GM13977 (cell line): ENCODE measurements around the gene PRDM5.

Experiments
- DNase-seq: peaks from one replicate; pipeline ENCODE4 v3.0.0; 2012; ENCODE audit warnings: low spot score
- in situ Hi-C: fragments of 300-500 bp; cut with MboI; formaldehyde crosslinking; loops from one replicate; pipeline ENCODE4 v1.12.0; 2022; ENCODE audit warnings: low sequenced_read_pairs, low pct_unique_long_range_greater_than_20kb, mixed read lengths, inconsistent platforms; ENCODE audit not compliant: unreplicated experiment
- TF ChIP-seq, protein P1 (sequence below): IDR thresholded peaks from 2 replicates; pipeline ENCODE4 v1.5.1; 2012; ENCODE audit warnings: mild to moderate bottlenecking, control low read depth; ENCODE audit not compliant: insufficient read depth; ENCODE audit errors: extremely low read depth, missing control alignments

Gene PRDM5

DNA sequence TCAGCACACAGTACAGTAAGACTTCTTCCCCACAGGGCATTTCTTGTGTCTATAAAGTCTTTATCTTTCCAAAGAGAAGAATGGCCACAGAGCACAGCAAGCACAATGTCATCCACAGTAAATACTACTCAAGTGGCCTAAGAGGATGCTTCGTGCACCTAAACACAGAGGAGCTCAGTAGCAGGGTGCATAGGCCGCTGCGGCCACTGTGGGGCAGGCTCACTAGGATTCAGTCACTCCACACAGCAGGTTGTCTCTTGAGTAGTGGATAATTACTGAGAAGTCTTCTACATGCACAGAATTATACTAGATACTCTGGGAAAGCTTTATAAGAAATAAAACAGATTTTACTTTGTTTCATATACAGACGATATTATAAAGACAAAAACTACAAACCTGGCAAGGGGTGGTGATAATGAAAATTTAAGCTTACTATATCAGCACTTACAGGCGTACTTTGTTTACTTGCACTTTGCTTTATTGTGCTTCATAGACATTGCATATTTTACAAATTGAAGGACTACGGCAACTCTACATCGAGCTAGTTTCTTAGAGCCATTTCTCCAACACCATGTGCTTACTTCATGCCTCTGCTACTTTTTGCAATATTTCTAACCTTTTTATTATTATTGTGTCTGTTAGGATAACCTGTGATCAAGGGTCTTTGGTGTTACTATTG, 78.5 kb downstream of the PRDM5 start:
- TF ChIP-seq, protein P1, sequence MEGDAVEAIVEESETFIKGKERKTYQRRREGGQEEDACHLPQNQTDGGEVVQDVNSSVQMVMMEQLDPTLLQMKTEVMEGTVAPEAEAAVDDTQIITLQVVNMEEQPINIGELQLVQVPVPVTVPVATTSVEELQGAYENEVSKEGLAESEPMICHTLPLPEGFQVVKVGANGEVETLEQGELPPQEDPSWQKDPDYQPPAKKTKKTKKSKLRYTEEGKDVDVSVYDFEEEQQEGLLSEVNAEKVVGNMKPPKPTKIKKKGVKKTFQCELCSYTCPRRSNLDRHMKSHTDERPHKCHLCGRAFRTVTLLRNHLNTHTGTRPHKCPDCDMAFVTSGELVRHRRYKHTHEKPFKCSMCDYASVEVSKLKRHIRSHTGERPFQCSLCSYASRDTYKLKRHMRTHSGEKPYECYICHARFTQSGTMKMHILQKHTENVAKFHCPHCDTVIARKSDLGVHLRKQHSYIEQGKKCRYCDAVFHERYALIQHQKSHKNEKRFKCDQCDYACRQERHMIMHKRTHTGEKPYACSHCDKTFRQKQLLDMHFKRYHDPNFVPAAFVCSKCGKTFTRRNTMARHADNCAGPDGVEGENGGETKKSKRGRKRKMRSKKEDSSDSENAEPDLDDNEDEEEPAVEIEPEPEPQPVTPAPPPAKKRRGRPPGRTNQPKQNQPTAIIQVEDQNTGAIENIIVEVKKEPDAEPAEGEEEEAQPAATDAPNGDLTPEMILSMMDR = peak; percentile 44
- in situ Hi-C loops = no loop called here
- no peak for DNase-seq

DNA sequence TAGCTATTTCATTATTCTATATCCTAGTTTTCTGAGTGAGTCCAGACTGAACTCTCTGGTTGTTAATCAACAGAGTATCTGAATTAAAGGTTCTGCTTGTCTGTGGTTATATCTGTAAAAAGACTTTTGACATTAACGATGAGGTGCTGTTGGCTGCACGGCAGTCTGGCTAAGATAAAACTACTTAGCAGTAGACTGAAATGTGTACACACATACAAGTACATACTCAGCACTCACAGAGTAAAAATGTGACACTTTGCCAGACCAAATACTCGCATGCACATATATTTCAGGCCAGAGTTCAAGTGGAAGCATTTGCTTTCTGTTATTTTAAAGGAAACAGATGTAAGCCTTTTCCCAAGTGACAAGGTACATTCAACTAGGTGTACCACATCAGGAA, 80.5 kb downstream of the PRDM5 start:
- in situ Hi-C loops = no loop called here
- TF ChIP-seq, protein P1 = no peak
- DNase-seq = no peak

DNA sequence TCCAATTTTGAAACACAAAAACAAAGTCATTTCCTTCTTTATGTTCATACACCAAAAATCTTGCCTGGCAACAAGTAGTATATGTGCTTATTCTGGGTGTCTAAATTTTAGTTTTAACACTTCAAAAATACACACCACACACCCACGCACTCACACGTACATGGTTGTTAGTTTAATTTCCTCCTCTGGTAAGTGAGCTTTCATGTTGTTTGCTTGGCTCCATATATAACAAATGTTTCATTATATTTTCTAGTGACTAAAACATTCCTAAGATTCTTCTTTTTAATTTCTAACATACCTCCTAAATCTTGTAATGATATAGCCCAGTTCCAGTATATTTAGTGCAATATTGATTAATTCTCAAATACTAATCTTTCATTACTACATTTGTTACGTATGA, 80.9 kb downstream of the PRDM5 start:
- TF ChIP-seq, protein P1 = no peak
- in situ Hi-C loops = no loop called here
- DNase-seq = no peak

DNA sequence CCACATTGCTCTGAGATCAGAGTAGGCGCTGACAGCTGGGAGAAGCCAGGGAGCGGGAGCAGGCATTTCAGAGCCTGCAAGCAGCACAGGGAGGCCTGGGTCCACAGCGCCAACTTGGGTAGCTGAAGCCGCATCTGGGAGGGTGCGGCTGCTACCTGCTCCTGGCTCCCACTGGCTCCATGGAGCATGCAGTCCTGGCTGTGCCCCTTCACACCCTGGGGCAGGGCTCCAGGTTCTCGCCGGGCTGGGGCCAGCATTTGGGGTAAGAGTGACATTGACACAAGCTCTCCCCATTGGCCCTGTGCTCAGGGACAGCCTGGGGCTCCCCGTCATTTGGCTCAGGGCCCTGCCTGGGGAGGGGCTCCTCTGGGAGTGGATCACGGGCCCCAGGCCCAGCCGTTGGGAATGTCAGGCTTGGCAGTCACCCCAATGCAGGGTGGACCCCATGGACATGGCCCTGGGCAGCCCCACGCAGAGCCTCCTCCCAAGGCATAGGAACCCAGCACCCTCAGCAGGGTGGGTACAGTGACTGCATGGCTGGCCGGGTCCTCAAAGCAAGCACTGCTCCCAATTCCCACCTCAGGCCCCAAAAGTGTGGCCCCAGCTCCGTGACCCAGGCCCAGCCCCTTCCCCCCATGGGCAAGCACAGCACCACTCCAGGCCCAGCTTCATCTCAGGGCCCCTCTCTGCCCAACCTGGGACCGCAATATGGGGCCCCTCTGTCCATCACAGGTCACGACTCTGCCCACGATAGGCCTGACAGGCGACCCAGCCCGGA, 82.4 kb downstream of the PRDM5 start:
- in situ Hi-C loops = no loop called here
- TF ChIP-seq, protein P1 = no peak
- DNase-seq = no peak

DNA sequence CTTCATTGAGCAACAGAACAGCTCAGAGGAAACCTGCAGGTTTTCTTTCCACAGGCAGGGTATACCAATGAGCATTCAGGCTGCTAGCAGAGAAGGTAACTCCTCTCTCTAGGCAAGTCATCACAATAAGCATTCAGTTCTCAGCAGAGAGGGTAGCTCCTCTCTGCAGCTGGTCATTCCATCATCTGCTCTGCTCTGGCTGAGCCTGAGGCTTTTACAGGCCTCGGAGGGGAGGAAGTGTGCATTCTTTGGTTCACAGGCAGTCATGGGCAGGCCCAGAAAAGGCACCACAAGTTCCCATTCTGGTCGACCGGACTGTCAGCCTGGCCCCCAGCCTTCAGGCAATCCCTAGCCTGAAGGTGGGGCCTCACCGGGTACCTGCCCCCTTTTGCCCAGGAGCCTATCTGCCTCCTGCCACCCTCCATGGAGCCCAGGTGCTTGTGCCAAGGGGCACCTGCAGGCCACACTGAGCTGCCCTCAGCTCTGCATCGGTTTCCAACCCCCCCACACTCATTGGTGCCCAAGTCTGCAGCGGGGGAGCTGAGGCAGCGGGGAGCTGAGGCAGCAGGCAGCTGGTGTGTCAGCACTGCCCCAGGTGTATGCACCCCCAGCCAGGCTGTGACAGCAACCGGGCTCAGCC, 83.1 kb downstream of the PRDM5 start:
- no peak for DNase-seq
- TF ChIP-seq, protein P1 = no peak
- in situ Hi-C loops = no loop called here

DNA sequence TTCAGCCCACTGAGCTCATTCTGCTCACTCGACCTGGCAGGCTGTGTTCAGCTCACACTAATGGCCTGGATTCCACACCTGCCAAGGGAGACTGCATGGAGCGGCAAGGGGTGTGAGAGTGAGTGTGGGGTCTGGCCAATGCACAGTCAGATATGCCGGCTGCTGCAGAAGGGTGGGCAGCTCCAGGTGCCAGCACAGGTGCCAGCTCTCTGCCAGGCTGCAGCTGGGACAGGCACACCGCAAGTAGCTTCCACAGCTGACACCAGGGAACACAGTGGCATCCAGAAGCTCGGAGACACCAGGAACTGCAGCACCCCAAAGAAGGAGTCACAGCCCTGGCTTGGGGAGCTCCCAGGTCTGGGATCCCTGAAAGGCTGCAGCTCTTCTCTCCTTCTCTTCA, 83.7 kb downstream of the PRDM5 start:
- in situ Hi-C loops = no loop called here
- no peak for DNase-seq
- TF ChIP-seq, protein P1 = no peak
